ENCODE data around the gene RTP3. TPM values are rescaled to one million over a fixed set of nuclear protein-coding genes. Genes with fewer than 3 reads are reported as not detected.

RTP3 gene
- total RNA-seq, result not detected in 2 replicates

- Mint-ChIP-seq H3K4me1 (ENCODE audit: low read depth) (peaks cover 5% of the 10 kb centered on the region), H3K4me3 (no peak within 1 kb of the TSS), H3K27me3 (ENCODE audit: insufficient read depth) (peaks cover 3% of the 10 kb centered on the region), H3K9me3 (no peaks in the 10 kb centered on the region), H3K27ac (no peak within 1 kb of the TSS), H3K36me3 (ENCODE audit: low read depth) (no peaks in the 10 kb centered on the region)
- intact Hi-C loops (cut with micrococcal nuclease), result loop anchor here (2.0 kb wide), 1 partner anchor 61 kb away; no protein-coding TSS in a partner anchor
- no peak for DNase-seq (ENCODE audit: low spot score)
Measured at GRCh38 chr3:46497556-46498265, at the start of gene RTP3. Gene RTP3, plus strand, starts transcription at chr3:46497976. Its CDS starts 87 bp downstream, at chr3:46498063.

GRCh38 chr3:46448721-46449120, 49.1 kb upstream of the RTP3 start:
- H3K4me1 Mint-ChIP-seq (ENCODE audit: low read depth), result no peaks in the 10 kb centered on the region
- no peaks in the 10 kb centered on the region for H3K9me3 Mint-ChIP-seq
- peaks cover 30% of the 10 kb centered on the region for H3K27me3 Mint-ChIP-seq (ENCODE audit: insufficient read depth)
- intact Hi-C loops (cut with micrococcal nuclease), result no loop called here
- H3K36me3 Mint-ChIP-seq (ENCODE audit: low read depth), result no peaks in the 10 kb centered on the region
- H3K27ac Mint-ChIP-seq, result no peak overlapping the region
- DNase-seq (ENCODE audit: low spot score), result no peak
- no peak overlapping the region for H3K4me3 Mint-ChIP-seq

- Mint-ChIP-seq H3K4me1 (ENCODE audit: low read depth) (no peaks in the 10 kb centered on the region), H3K27me3 (ENCODE audit: insufficient read depth) (peaks cover 32% of the 10 kb centered on the region), H3K4me3 (no peak overlapping the region), H3K27ac (no peak overlapping the region), H3K36me3 (ENCODE audit: low read depth) (no peaks in the 10 kb centered on the region), H3K9me3 (no peaks in the 10 kb centered on the region)
- intact Hi-C loops (cut with micrococcal nuclease), result no loop called here
- DNase-seq (ENCODE audit: low spot score), result no peak
Measured at GRCh38 chr3:46449755-46450552, 47.8 kb upstream of the RTP3 start.

- Mint-ChIP-seq H3K27ac (no peak overlapping the region), H3K9me3 (no peaks in the 10 kb centered on the region), H3K36me3 (ENCODE audit: low read depth) (no peaks in the 10 kb centered on the region), H3K27me3 (ENCODE audit: insufficient read depth) (peaks cover 28% of the 10 kb centered on the region), H3K4me3 (no peak overlapping the region), H3K4me1 (ENCODE audit: low read depth) (no peaks in the 10 kb centered on the region)
- intact Hi-C loops (cut with micrococcal nuclease), result no loop called here
- no peak for DNase-seq (ENCODE audit: low spot score)
Measured at GRCh38 chr3:46453526-46454208, 44.1 kb upstream of the RTP3 start.

- Mint-ChIP-seq H3K27ac (no peak overlapping the region), H3K9me3 (no peaks in the 10 kb centered on the region), H3K27me3 (ENCODE audit: insufficient read depth) (peaks cover 32% of the 10 kb centered on the region), H3K4me1 (ENCODE audit: low read depth) (no peaks in the 10 kb centered on the region), H3K4me3 (no peak overlapping the region), H3K36me3 (ENCODE audit: low read depth) (no peaks in the 10 kb centered on the region)
- intact Hi-C loops (cut with micrococcal nuclease), result no loop called here
- DNase-seq (ENCODE audit: low spot score), result no peak
Measured at GRCh38 chr3:46454209-46454595, 43.6 kb upstream of the RTP3 start.

- H3K4me3 Mint-ChIP-seq, result no peak overlapping the region
- intact Hi-C loops (cut with micrococcal nuclease), result no loop called here
- peaks cover 36% of the 10 kb centered on the region for H3K27me3 Mint-ChIP-seq (ENCODE audit: insufficient read depth)
- no peaks in the 10 kb centered on the region for H3K36me3 Mint-ChIP-seq (ENCODE audit: low read depth)
- no peak for DNase-seq (ENCODE audit: low spot score)
- H3K4me1 Mint-ChIP-seq (ENCODE audit: low read depth), result no peaks in the 10 kb centered on the region
- H3K27ac Mint-ChIP-seq, result no peak overlapping the region
- H3K9me3 Mint-ChIP-seq, result no peaks in the 10 kb centered on the region
Measured at GRCh38 chr3:46454606-46455005, 43.2 kb upstream of the RTP3 start.

- intact Hi-C loops (cut with micrococcal nuclease), result no loop called here
- H3K27ac Mint-ChIP-seq, result no peak overlapping the region
- no peak for DNase-seq (ENCODE audit: low spot score)
- H3K4me1 Mint-ChIP-seq (ENCODE audit: low read depth), result no peaks in the 10 kb centered on the region
- no peaks in the 10 kb centered on the region for H3K36me3 Mint-ChIP-seq (ENCODE audit: low read depth)
- no peak overlapping the region for H3K4me3 Mint-ChIP-seq
- no peaks in the 10 kb centered on the region for H3K9me3 Mint-ChIP-seq
- peaks cover 44% of the 10 kb centered on the region for H3K27me3 Mint-ChIP-seq (ENCODE audit: insufficient read depth)
Measured at GRCh38 chr3:46455231-46456115, 42.3 kb upstream of the RTP3 start.

GRCh38 chr3:46456118-46456517, 41.7 kb upstream of the RTP3 start:
- Mint-ChIP-seq H3K36me3 (ENCODE audit: low read depth) (no peaks in the 10 kb centered on the region), H3K27ac (no peak overlapping the region), H3K27me3 (ENCODE audit: insufficient read depth) (peaks cover 48% of the 10 kb centered on the region), H3K4me1 (ENCODE audit: low read depth) (no peaks in the 10 kb centered on the region), H3K4me3 (no peak overlapping the region), H3K9me3 (no peaks in the 10 kb centered on the region)
- DNase-seq (ENCODE audit: low spot score), result no peak
- intact Hi-C loops (cut with micrococcal nuclease), result no loop called here

GRCh38 chr3:46460051-46460450, 37.7 kb upstream of the RTP3 start:
- no peak overlapping the region for H3K4me3 Mint-ChIP-seq
- no peak overlapping the region for H3K27ac Mint-ChIP-seq
- no peaks in the 10 kb centered on the region for H3K4me1 Mint-ChIP-seq (ENCODE audit: low read depth)
- DNase-seq (ENCODE audit: low spot score), result no peak
- H3K36me3 Mint-ChIP-seq (ENCODE audit: low read depth), result no peaks in the 10 kb centered on the region
- peaks cover 53% of the 10 kb centered on the region for H3K27me3 Mint-ChIP-seq (ENCODE audit: insufficient read depth)
- intact Hi-C loops (cut with micrococcal nuclease), result no loop called here
- no peaks in the 10 kb centered on the region for H3K9me3 Mint-ChIP-seq

- DNase-seq (ENCODE audit: low spot score), result no peak
- H3K9me3 Mint-ChIP-seq, result no peaks in the 10 kb centered on the region
- no peaks in the 10 kb centered on the region for H3K4me1 Mint-ChIP-seq (ENCODE audit: low read depth)
- H3K27ac Mint-ChIP-seq, result no peak overlapping the region
- no peaks in the 10 kb centered on the region for H3K36me3 Mint-ChIP-seq (ENCODE audit: low read depth)
- H3K27me3 Mint-ChIP-seq (ENCODE audit: insufficient read depth), result peaks cover 73% of the 10 kb centered on the region
- H3K4me3 Mint-ChIP-seq, result no peak overlapping the region
- intact Hi-C loops (cut with micrococcal nuclease), result no loop called here
Measured at GRCh38 chr3:46462111-46462510, 35.7 kb upstream of the RTP3 start.

GRCh38 chr3:46462511-46462910, 35.3 kb upstream of the RTP3 start:
- intact Hi-C loops (cut with micrococcal nuclease), result no loop called here
- no peak overlapping the region for H3K4me3 Mint-ChIP-seq
- no peak for DNase-seq (ENCODE audit: low spot score)
- no peaks in the 10 kb centered on the region for H3K9me3 Mint-ChIP-seq
- H3K4me1 Mint-ChIP-seq (ENCODE audit: low read depth), result no peaks in the 10 kb centered on the region
- H3K36me3 Mint-ChIP-seq (ENCODE audit: low read depth), result no peaks in the 10 kb centered on the region
- peaks cover 75% of the 10 kb centered on the region for H3K27me3 Mint-ChIP-seq (ENCODE audit: insufficient read depth)
- no peak overlapping the region for H3K27ac Mint-ChIP-seq

- H3K4me1 Mint-ChIP-seq (ENCODE audit: low read depth), result no peaks in the 10 kb centered on the region
- H3K27me3 Mint-ChIP-seq (ENCODE audit: insufficient read depth), result peaks cover 75% of the 10 kb centered on the region
- H3K27ac Mint-ChIP-seq, result no peak overlapping the region
- no peaks in the 10 kb centered on the region for H3K36me3 Mint-ChIP-seq (ENCODE audit: low read depth)
- DNase-seq (ENCODE audit: low spot score), result no peak
- intact Hi-C loops (cut with micrococcal nuclease), result no loop called here
- H3K4me3 Mint-ChIP-seq, result no peak overlapping the region
- no peaks in the 10 kb centered on the region for H3K9me3 Mint-ChIP-seq
Measured at GRCh38 chr3:46463120-46463867, 34.5 kb upstream of the RTP3 start.

All from activated T-helper 1 cell treated with anti-CD3 and anti-CD28 coated beads, Interleukin-12 subunit alpha, Interleukin-12 subunit beta, Interleukin-2, Interleukin-4 antibody, amounts not matched to agents 30 ng/mL and 10 ng/mL and 1 ng/mL, durations not matched to agents 14 hours and 24 hours and 36 hours (primary cell).